PC-9 (cell line): ENCODE data around the gene RNASEH2B.

Experiments used
- EZH2 ChIP-seq: fragments of 200-600 bp; sonication (generic); IDR thresholded peaks from 2 replicates; pipeline ENCODE4 v1.8.0; 2017; ENCODE audit warnings: antibody characterized with exemption, low read depth
- TF ChIP-seq, protein P1 (sequence below): fragments of 200-600 bp; sonication (generic); conservative IDR thresholded peaks from 2 replicates; pipeline ENCODE4 v1.6.1; 2017; ENCODE audit warnings: mixed run types, antibody characterized with exemption, mild to moderate bottlenecking, moderate library complexity

DNA sequence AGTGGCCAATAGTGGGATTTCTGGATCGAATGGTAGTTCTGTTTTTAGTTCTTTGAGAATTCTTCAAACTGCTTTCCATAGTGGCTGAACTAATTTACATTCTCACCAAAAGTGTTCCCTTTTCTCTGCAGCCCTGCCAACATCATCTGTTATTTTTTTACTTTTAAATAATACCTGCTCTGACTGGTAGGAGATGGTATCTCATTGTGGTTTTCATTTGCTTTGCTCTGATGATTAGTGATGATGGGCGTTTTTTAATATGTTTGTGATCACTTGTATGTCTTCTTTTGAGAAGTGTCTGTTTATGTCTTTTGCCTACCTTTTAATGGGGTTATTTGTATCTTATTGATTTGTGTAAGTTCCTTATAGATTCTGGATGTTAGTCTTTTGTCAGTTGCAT lies 48.0 kb downstream of the RNASEH2B start:
- no peak for TF ChIP-seq EZH2
- TF ChIP-seq, protein P1, sequence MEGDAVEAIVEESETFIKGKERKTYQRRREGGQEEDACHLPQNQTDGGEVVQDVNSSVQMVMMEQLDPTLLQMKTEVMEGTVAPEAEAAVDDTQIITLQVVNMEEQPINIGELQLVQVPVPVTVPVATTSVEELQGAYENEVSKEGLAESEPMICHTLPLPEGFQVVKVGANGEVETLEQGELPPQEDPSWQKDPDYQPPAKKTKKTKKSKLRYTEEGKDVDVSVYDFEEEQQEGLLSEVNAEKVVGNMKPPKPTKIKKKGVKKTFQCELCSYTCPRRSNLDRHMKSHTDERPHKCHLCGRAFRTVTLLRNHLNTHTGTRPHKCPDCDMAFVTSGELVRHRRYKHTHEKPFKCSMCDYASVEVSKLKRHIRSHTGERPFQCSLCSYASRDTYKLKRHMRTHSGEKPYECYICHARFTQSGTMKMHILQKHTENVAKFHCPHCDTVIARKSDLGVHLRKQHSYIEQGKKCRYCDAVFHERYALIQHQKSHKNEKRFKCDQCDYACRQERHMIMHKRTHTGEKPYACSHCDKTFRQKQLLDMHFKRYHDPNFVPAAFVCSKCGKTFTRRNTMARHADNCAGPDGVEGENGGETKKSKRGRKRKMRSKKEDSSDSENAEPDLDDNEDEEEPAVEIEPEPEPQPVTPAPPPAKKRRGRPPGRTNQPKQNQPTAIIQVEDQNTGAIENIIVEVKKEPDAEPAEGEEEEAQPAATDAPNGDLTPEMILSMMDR = no peak
